SK-N-SH treated with all-trans-retinoic acid at 6 μM for 48 hours (cell line): ENCODE data around the gene WDR83.

Experiments used
- CREB5 ChIP-seq: fragments of 250-450 bp; sonication (Bioruptor Pico); IDR thresholded peaks from 2 replicates; pipeline ENCODE4 v1.5.1; 2020; ENCODE audit warnings: low read depth, mild to moderate bottlenecking, moderate library complexity
- ESRRG ChIP-seq: fragments of 250-450 bp; sonication (Bioruptor Pico); IDR thresholded peaks from 2 replicates; pipeline ENCODE4 v1.6.1; 2021; ENCODE audit warnings: mild to moderate bottlenecking
- POU6F1 ChIP-seq: fragments of 250-450 bp; sonication (Bioruptor Pico); IDR thresholded peaks from 2 replicates; pipeline ENCODE4 v1.8.0; 2021; ENCODE audit warnings: low read depth, mild to moderate bottlenecking, moderate library complexity, borderline replicate concordance

- TF ChIP-seq ESRRG (CRISPR knock-in tag) = no peak
- TF ChIP-seq POU6F1 = no peak
- no peak for TF ChIP-seq CREB5 (CRISPR knock-in tag)
Measured at GRCh38 chr19:12629215-12629614, 37.4 kb upstream of the WDR83 start.
